Motor neuron (in vitro differentiated cells): ENCODE measurements around the gene PLAAT4. TPM values are rescaled to one million over a fixed set of nuclear protein-coding genes. Genes with fewer than 3 reads are reported as not detected.

ENCODE experiments used
- ATAC-seq, 8 experiments: fragments of 200-7000 bp; cut with Tn5 transposase; replicated peaks in 6 of 8; 2 replicates each; pipeline ENCODE4 v1.8.0; 2021; ENCODE audit warnings: mild to moderate bottlenecking in 8 of 8, moderate library complexity in 8 of 8
- H3K27ac ChIP-seq, 2 donors: fragments of 250-450 bp; sonication (Bioruptor Pico); 2 replicates each; pipeline ENCODE4 v1.9.0; 2021; ENCODE audit warnings: antibody characterized with exemption in 2 of 2, mild to moderate bottlenecking in 2 of 2, moderate library complexity in 1 of 2
- H3K4me1 ChIP-seq, 2 donors: fragments of 250-450 bp; sonication (Bioruptor Pico); replicated peaks in 1 of 2; 2 replicates each; pipeline ENCODE4 v1.6.1; 2021; ENCODE audit warnings: antibody characterized with exemption in 2 of 2, mild to moderate bottlenecking in 2 of 2, moderate library complexity in 1 of 2
- H3K4me3 ChIP-seq, 5 donors: fragments of 250-450 bp; sonication (Bioruptor Pico); 2 replicates each; pipeline ENCODE4 v1.9.0; 2021; ENCODE audit warnings: antibody characterized with exemption in 5 of 5, mild to moderate bottlenecking in 5 of 5, moderate library complexity in 4 of 5
- WGBS, 10 experiments: fragments of 450-650 bp; shearing (Covaris generic); methylation state at CpG; one replicate each; pipeline ENCODE4 v1.0.0; 2022; 5-methylcytosine and 5-hydroxymethylcytosine counted together
- in situ Hi-C, 9 experiments: fragments of 400-800 bp; cut with MboI; loops; one replicate each; pipeline ENCODE4 v1.15.0; 2021; ENCODE audit warnings: low sequenced_read_pairs in 9 of 9, low pct_unique_long_range_greater_than_20kb in 2 of 9; ENCODE audit not compliant: unreplicated experiment in 9 of 9
- total RNA-seq, 8 experiments: library from RNA; unstranded; fragments of 300-600 nt; gene quantifications; 2 replicates each; pipeline versions ENCODE4 v1.2.3 to v1.2.4, GENCODE V29; 2022

PLAAT4 gene
- total RNA-seq, 8 experiments from 2014 or later = 0.58 to 655 (median 64.3) TPM; not detected in 2

DNA sequence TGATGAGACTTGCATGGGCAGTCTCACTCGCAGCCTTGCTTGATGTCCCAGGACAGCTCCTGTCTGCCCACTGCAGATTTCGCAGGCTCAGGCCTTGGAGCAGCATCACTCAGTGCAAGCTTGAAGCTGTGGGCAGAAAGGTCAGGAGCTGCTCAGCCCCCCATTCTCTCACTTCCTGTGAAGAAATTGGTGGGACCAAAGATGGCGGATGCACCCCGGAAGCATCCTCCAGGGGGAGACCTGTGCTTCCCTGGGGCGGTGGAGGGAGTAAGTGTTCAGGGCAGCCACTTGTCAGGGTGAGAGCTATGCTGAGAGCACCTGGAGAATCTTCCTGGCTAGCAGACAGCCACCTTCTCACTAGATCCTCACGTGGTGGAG is 15.3 kb downstream of the PLAAT4 start:
- Histone ChIP-seq H3K4me3 (no peak overlapping the region), H3K27ac (no peak overlapping the region), H3K4me1 (peaks cover 4 to 23% of the 10 kb centered on the region in 2 donors)
- in situ Hi-C loops = no loop called here
- 86 to 100% (median 100%) methylated on average over 1 of the region's 6 CpGs; no CpG with 5 or more reads in 7 of the 10 experiments for WGBS, 10 experiments
- no peak for ATAC-seq

DNA sequence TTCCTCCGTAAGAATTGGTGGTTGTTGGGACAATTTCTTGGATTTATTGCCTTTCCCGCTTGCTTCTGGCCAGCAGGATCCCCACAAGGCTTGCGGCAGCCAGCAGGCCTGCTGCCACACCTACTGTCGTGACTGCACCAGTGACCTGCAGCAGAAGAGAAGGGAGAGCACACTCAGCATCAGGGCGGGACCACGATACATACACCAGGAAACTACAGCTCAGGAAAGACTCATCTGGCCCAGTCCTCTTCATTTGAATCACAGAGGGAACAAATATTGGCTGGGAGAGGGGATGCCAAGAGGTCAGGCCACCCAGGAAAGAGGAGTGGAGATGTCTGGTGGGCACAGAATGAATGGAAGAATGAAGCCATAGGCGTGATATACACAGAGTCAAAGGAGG is 16.3 kb downstream of the PLAAT4 start:
- Histone ChIP-seq H3K27ac (no peak overlapping the region), H3K4me3 (no peak overlapping the region), H3K4me1 (peaks cover 4 to 17% of the 10 kb centered on the region in 2 donors)
- peak in 6 of 8 experiments; percentile 46 to 85 (median 70) for ATAC-seq
- in situ Hi-C loops = no loop called here
- WGBS, 10 experiments = 39 to 88% (median 60%) methylated on average over 1 to 6 of the region's 7 CpGs; no CpG with 5 or more reads in 3 of the 10 experiments

DNA sequence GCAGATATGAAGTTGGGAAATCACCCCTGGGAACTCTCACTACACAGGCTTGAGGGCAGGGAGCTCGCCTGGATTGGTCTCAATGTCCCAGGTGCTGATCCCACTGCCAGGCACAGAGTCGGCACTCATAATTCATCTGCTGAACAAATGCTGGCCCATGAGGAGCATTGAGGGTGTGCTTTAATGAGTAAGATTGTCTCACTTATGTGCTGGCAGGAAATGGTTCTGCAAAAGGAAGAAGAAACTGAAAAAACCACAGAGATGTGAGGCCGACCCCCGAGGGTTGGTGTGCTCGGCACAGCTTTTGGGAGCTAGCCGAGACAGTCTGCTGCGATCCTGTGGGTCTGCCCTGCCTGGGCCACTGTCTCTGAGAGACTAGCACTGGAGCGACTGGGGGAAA is 17.2 kb downstream of the PLAAT4 start:
- in situ Hi-C loops = no loop called here
- Histone ChIP-seq H3K27ac (no peak overlapping the region), H3K4me3 (no peak overlapping the region), H3K4me1 (peaks cover 4 to 17% of the 10 kb centered on the region in 2 donors)
- ATAC-seq = no peak
- WGBS, 10 experiments = 25 to 100% (median 49%) methylated on average over 1 to 3 of the region's 8 CpGs; no CpG with 5 or more reads in 7 of the 10 experiments

DNA sequence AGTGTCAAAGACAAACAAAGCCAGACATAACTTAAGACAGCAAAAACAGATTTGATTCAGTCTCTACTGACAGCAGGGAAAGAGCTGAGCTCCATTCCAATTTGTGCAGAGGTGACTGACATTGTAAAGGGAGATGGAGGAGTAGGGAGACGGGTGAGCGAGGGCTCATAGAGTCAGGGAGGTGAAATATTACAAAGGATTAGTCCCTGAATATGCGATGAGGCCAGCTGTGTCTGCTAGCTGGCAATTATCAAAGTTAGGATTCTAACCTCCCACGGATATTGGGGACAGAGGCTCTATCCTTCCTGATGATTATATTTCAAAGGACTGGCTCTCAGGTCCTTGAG is 18.2 kb downstream of the PLAAT4 start:
- in situ Hi-C loops = no loop called here
- 0 to 60% (median 29%) methylated on average over 1 to 4 of the region's 4 CpGs; no CpG with 5 or more reads in 3 of the 10 experiments for WGBS, 10 experiments
- Histone ChIP-seq H3K27ac (peak overlapping the region in 1 of 2 donors; percentile 25), H3K4me3 (no peak overlapping the region), H3K4me1 (peaks cover 4 to 17% of the 10 kb centered on the region in 2 donors)
- peak; percentile 18 to 62 (median 38) for ATAC-seq

DNA sequence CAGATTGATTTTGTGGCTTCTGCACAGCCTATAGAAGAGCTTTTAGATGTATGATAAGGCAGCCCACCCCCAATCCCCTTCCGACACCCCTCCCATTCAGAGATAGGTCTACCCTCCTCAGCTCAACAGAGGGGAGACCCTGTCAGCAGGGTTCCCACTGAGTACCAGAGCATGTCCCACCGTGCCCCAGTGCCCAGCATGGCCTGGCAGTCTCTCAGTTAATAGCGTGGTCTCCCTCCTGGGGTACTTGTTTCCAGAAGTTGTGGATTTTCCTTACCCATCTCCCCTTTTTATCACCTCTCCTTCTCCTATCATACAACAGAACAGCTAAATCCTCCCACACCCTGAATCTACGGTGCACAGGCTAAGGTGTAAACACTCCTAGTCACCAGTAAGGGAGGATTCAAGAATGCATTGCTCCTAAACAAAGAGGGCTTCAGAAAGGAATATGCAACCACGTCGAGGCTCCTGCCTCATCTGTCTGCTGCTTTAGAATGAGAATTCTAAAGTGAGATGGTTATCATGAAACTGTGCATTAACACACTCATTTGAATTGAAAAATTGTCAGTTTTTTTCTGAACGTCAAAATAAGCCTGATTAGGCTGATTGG is 19.9 kb downstream of the PLAAT4 start:
- Histone ChIP-seq H3K4me1 (peaks cover 4 to 17% of the 10 kb centered on the region in 2 donors), H3K4me3 (no peak overlapping the region), H3K27ac (no peak overlapping the region)
- ATAC-seq = peak in 2 of 8 experiments; percentile 11 to 58
- in situ Hi-C loops = no loop called here
- 18 to 86% (median 40%) methylated on average over 1 to 4 of the region's 7 CpGs; no CpG with 5 or more reads in 2 of the 10 experiments for WGBS, 10 experiments

DNA sequence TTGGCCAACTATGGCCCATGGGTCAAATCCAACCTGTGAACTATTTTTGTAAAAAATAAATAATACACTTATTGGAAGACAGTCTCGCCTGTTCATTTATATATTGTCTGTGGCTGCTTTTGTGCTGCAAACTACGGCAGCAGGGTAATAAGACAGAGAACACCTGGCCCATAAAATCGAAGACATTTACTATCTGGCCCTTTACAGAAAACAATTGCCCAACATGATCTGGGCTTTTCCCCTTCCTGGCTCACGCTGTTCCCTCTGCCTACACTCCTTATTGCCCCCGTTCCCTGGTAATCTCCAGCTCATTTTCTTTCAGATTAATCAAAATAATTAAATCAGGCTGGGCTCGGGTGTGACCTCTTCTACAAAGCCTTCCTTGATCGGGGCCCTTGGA is 21.0 kb downstream of the PLAAT4 start:
- 30 to 100% (median 70%) methylated on average over 2 to 7 of the region's 7 CpGs; no CpG with 5 or more reads in 1 of the 10 experiments for WGBS, 10 experiments
- Histone ChIP-seq H3K4me3 (no peak overlapping the region), H3K4me1 (peaks cover 4 to 17% of the 10 kb centered on the region in 2 donors), H3K27ac (no peak overlapping the region)
- in situ Hi-C loops = no loop called here
- no peak for ATAC-seq

DNA sequence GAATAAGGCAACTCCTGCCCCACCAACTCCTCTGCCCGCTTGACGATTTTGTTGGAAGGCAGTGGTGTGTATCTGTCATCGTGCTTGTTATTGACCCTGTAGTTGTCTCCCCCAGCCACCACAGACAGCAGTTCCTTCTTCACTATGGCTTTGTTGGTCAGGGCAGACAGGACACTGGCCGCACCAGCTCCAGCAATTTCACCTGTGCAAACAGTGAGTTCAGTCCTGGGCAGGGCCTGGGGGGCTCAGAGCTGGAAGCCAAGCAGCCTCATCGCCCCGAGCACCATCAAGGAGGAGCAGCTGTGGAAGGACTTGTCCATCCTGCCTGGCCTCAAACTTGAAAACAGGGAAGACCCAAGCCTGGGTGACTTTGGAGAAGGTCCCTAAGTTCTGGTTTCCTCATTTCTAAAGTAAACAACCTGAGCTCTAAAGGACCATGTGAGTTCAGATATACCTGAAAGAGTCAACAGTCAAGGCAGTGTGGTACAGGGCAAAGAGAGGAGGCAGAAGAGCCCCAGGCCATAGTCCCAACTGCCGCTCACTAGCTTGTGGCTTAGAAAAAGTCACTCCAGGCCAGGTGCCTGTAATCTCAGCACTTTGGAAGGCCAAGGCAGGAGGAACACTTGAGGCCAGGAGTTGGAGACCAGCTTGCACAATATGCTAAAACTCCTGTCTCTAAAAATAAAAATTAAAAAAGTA is 22.0 kb downstream of the PLAAT4 start:
- 43 to 100% (median 92%) methylated on average over 1 to 5 of the region's 7 CpGs; no CpG with 5 or more reads in 2 of the 10 experiments for WGBS, 10 experiments
- Histone ChIP-seq H3K4me3 (no peak overlapping the region), H3K27ac (no peak overlapping the region), H3K4me1 (peaks cover 4 to 13% of the 10 kb centered on the region in 2 donors)
- in situ Hi-C loops = no loop called here
- ATAC-seq = no peak

DNA sequence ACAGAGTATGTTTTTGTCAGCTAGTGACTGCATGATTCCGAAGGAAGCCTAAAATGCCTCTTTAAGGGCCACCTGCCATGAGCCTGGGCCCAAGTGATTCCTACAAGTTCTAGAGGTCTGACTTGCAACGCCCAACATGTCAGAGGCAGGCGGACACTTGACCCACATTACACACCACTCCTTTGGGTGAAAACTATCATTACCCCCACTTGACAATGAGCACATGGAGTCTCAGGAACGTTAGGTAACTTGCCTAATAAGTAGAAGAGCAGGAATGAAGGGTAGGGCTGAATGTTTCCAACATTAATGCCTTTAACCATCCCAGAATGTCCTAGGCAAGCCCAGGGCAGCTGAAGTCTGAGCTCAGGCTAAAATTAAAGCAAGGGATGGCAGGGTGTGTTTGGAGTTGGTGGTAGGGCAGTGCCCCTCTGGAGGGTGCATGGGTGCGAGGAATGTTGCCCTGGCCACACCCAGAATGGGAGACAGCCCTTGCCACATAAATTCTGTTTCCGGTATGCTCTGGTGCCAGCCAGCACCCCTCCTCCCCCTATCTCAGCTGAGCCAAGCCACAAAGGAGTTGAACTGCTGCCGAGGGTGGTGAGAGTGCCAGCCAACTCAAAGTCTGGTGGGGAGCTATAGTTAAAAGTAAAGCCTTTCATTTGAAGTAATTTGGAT is 24.0 kb downstream of the PLAAT4 start:
- H3K27ac ChIP-seq = no peak overlapping the region
- in situ Hi-C loops = no loop called here
- no peak overlapping the region for H3K4me3 ChIP-seq
- 47 to 100% (median 85%) methylated on average over 1 to 7 of the region's 7 CpGs; no CpG with 5 or more reads in 2 of the 10 experiments for WGBS, 10 experiments
- ATAC-seq = no peak
- peaks cover 0 to 13% of the 10 kb centered on the region in 2 donors for H3K4me1 ChIP-seq

DNA sequence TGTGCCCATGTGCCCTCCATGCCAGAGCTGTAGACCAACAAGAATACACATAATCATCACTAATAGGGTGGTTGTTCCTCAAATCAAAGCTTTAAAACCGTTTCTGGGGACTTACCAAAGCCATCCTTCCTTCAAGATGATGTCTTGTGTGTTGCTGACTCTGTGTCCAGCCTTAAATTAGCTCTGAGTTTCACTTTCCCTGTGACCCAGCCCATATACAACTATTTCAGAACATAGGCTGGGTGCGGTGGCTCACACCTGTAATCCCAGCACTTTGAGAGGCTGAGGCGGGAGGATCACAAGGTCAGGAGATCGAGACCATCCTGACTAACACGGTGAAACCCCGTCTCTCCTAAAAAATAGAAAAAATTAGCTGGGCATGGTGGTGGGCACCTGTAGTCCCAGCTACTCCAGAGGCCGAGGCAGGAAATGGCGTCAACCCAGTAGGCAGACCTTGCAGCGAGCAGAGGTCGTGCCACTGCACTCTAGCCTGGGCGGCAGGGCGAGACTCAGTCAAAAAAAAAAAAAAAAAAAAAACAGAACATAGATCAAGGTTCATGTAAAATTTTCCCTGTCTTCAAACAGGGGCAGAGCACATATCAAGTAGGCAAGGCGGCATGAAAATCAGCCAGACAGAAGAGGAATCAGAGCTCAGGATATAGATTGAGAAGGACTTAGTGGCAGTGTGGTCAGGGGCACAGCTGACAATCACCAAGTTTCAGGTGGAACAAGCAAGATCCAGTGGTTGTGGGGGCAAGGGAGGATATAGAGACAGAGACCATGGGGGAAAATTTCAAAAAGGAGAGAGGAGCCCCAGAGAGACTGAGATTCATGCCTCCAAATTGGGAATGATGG is 26.8 kb downstream of the PLAAT4 start, which contains the start of gene PLAAT2:
Gene PLAAT2 (minus strand): TSS at position 179 of the 855 bp plus-strand sequence. CDS start 55 bp downstream, at position 124.
- WGBS, 10 experiments = 85 to 100% (median 93%) methylated on average over 2 to 10 of the region's 13 CpGs; no CpG with 5 or more reads in 1 of the 10 experiments

DNA sequence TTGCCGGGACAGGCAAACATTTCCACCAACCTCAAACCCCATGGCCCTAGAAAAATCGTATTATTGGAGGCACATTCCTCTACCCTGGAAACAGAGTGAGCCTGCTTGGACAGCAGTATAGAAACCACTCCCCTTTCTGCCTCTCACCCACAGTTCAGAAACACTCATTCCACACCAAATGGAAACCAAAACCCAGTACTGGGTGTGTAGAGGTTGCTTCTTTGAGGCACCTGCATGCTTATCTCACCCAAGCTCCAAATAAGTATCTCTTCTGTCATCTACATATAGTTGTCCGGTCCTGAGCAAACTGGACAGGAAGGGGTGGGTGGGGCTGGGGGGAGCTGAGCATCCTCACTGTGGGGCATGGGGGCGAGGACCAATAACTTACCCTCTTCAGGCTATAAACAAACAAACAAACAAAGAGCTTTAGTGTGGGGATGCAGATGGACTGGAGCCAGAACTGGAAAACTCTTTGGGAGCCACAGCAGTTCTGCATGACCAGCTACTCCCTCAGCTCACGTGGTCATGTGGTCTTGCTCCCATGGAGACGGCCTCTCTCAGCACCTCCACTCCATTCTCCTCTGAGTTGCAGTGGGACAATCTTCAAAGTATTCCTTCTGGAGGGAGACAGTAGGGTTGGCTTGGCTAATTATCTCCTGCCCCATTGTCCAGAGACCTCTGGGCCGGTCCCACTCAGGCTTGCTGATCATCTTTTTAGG is 27.6 kb downstream of the PLAAT4 start:
- 40 to 100% (median 75%) methylated on average over 1 to 4 of the region's 7 CpGs; no CpG with 5 or more reads in 2 of the 10 experiments for WGBS, 10 experiments
- ATAC-seq = peak in 5 of 8 experiments; percentile 16 to 61 (median 40)
- no peak overlapping the region for H3K27ac ChIP-seq

More for the DNA sequence above, 26.8 kb downstream of the PLAAT4 start, which contains the start of gene PLAAT2:
- ATAC-seq = no peak
- Histone ChIP-seq H3K4me3 (no peak within 1 kb of the TSS), H3K27ac (no peak within 1 kb of the TSS), H3K4me1 (peaks cover 14 to 25% of the 10 kb centered on the region in 2 donors)
- in situ Hi-C loops = no loop called here

DNA sequence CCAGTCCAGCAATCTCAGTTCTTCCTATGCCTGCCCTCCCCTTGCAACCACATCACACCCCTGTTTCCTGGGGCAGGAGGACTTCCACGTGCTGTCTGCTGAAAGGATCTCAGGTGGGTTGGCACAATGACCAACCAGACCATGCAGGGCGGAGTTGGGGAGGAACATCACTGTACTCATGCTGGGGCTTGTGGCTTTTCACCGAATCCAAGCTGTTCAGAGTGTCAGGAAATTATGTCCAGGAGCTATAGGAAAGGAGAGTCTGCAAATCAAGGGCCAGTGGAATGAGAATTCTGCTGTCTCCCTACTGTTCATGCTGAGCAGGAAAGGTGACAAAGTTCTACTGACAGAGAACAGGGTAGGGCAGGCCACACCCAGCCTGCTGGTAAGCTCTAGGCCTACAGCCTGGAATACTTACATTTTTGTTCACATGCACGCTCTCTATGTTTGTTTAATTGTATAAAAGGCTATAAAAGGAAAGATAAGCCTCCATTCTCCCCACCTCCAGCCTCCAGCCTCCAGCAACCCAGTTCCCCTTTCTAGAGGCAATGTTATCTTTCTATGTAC is 28.3 kb downstream of the PLAAT4 start:
- Histone ChIP-seq H3K4me1 (peaks cover 14 to 25% of the 10 kb centered on the region in 2 donors), H3K27ac (no peak overlapping the region), H3K4me3 (no peak overlapping the region)
- in situ Hi-C loops = no loop called here
- 50 to 100% (median 86%) methylated on average over 1 to 3 of the region's 4 CpGs; no CpG with 5 or more reads in 2 of the 10 experiments for WGBS, 10 experiments
- ATAC-seq = peak in 3 of 8 experiments; percentile 4 to 24 (median 21)

More for the DNA sequence above, 27.6 kb downstream of the PLAAT4 start:
- Histone ChIP-seq H3K4me1 (peaks cover 14 to 25% of the 10 kb centered on the region in 2 donors), H3K4me3 (no peak overlapping the region)
- in situ Hi-C loops = no loop called here
